BJ (cell line): ENCODE measurements around the gene AMPD2. TPM values are rescaled to one million over a fixed set of nuclear protein-coding genes. Genes with fewer than 3 reads are reported as not detected.
"Not testable (repeated sequence)": the region's sequence is repeated elsewhere in the genome, so short reads cannot be mapped to it uniquely, and the experiment has no call there.

Source experiments
- CTCF ChIA-PET: fragments of 350-600 bp; formaldehyde crosslinking; extraction: SDS; loops from one replicate; lab custom pipeline; 2021; ENCODE audit warnings: antibody characterized with exemption, inconsistent platforms; lab: Yijun Ruan, JAX
- POLR2A ChIA-PET: fragments of 300-600 bp; sonication (Branson Sonifier 250); formaldehyde crosslinking; extraction: SDS; loops from one replicate; lab custom pipeline; 2021; ENCODE audit warnings: antibody characterized with exemption; lab: Charles Lee
- DNase-seq: peaks from one replicate; pipeline ENCODE4 v3.0.0-alpha.2; 2011; ENCODE audit warnings: low read depth
- H3K27me3 ChIP-seq: 2 replicates; pipeline ENCODE4 v1.6.0; 2011; ENCODE audit warnings: low read length; ENCODE audit not compliant: control insufficient read depth, insufficient read depth
- H3K36me3 ChIP-seq: 2 replicates; pipeline ENCODE4 v1.5.1; 2011; ENCODE audit warnings: low read length; ENCODE audit not compliant: control insufficient read depth, insufficient read depth
- H3K4me3 ChIP-seq: 2 replicates; pipeline ENCODE4 v1.5.1; 2011; ENCODE audit warnings: low read depth, mild to moderate bottlenecking, control low read depth, low read length
- polyA plus RNA-seq: library from polyadenylated mRNA; depleted of rRNA; stranded (reverse); fragments of >200 nt; gene quantifications from 2 replicates; pipeline ENCODE4 v1.2.3, GENCODE V29; 2011
- TF ChIP-seq, protein P1 (sequence below): IDR thresholded peaks from 2 replicates; pipeline ENCODE4 v1.5.1; 2011; ENCODE audit warnings: low read depth, mild to moderate bottlenecking, control low read depth, inconsistent platforms, low read length, moderate library complexity; ENCODE audit not compliant: insufficient read depth

The AMPD2 gene
- polyA plus RNA-seq, 1 experiment = 86.9 TPM

DNA sequence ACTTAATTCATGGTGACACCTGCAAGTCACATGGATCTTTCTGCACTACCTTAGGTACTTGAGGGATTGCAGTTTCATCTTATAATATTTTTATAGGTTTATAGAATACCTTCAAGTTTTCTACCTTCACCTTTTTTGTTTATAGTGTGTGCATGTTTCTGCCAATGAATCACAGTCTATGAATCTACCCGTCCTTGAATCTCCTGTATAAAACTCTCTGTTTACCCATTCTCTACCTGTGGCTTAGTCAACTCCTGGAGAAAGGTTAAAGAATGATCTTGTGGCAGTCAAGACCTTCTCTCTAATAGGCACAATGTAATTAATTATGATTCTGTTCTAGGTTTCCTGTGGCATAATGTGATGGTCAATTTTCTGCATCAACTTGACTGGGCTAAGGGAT lies 45.0 kb downstream of the AMPD2 start:
- DNase-seq = no peak
- ChIA-PET POLR2A (no interaction called here), CTCF (no interaction called here)
- no peaks in the 10 kb centered on the region for H3K27me3 ChIP-seq
- no peak overlapping the region for H3K4me3 ChIP-seq
- H3K36me3 ChIP-seq = no peaks in the 10 kb centered on the region
- TF ChIP-seq, protein P1, sequence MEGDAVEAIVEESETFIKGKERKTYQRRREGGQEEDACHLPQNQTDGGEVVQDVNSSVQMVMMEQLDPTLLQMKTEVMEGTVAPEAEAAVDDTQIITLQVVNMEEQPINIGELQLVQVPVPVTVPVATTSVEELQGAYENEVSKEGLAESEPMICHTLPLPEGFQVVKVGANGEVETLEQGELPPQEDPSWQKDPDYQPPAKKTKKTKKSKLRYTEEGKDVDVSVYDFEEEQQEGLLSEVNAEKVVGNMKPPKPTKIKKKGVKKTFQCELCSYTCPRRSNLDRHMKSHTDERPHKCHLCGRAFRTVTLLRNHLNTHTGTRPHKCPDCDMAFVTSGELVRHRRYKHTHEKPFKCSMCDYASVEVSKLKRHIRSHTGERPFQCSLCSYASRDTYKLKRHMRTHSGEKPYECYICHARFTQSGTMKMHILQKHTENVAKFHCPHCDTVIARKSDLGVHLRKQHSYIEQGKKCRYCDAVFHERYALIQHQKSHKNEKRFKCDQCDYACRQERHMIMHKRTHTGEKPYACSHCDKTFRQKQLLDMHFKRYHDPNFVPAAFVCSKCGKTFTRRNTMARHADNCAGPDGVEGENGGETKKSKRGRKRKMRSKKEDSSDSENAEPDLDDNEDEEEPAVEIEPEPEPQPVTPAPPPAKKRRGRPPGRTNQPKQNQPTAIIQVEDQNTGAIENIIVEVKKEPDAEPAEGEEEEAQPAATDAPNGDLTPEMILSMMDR = no peak

DNA sequence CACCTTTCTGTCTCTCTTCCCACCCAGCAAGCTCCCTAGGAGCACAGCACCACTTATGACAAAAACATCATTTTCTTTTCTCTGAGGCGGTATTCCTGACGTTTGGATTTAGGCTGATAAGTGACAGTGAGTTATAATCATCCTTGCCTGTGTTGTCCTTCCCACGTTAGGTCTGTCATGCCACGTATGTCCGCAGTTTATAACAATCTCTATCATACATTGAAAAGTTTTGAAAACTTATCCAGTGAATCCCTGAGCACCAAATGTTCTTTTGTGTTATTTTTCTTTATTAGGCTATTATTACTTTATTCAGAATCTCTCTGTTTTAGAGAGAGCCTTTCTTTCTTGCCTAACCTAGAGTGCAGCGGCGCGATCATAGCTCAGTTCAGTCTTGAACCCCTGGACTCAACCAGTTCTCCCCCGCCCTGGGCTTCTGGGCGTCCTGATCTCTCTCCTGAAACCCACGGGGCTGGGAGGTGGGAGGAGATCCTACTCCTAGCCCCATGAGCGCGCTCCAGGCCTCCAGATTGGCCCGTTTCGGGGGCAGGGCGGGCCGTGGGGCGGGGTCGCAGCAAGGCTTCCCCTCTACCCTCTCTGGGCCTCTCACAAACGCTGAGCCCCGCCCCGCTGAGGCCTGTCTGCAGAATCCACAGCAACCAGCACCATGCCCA lies 48.0 kb downstream of the AMPD2 start, which contains the start of gene GSTM2:
Gene GSTM2, plus strand, starts transcription at position 606 of the 671 bp plus-strand sequence. Its CDS starts 59 bp downstream, at position 665.
- 0 out of 2 replicates have a peak, but pooled peaks cover 3% of the 10 kb centered on the region for H3K36me3 ChIP-seq
- ChIA-PET CTCF (interaction anchor here (0.6 to 1.5 kb wide), 4 partner anchors 16 to 115 kb away, joined by 3 to 7 read pairs (median 4); no protein-coding TSS in a partner anchor), POLR2A (no interaction called here)
- H3K4me3 ChIP-seq = peak within 1 kb of the TSS; percentile 65
- TF ChIP-seq, protein P1 = no peak
- H3K27me3 ChIP-seq = no peaks in the 10 kb centered on the region
- peak; percentile 42 for DNase-seq

DNA sequence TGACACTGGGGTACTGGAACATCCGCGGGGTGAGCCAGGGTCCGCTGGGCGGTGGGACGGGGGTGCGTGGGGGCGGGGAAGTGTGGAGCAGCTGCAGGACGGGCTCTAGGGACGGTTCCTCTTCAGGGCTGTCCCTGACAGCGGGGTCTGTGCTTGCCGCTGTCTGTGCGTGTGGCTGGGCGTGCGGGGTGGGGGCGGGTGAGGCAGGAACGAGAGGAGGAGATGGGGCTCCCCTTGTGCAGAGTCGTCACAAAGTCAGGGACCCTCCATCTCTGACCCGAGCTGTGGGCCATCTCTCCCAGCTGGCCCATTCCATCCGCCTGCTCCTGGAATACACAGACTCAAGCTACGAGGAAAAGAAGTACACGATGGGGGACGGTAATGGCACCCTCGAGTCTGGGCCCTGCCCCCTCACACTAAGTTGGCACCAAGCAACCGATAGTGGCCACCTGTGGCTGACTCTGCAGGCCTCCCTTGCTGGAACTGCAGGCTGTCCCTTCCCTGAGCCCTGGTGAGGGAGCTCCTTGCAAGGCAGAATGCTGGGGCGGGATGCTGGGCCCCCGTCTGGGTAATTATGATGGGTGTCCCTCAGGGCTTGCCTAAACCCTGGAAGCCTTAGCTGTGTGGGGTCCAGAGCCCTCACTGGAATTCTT lies 48.6 kb downstream of the AMPD2 start:
- DNase-seq = no peak
- H3K27me3 ChIP-seq = no peaks in the 10 kb centered on the region
- 0 out of 2 replicates have a peak, but pooled peaks cover 3% of the 10 kb centered on the region for H3K36me3 ChIP-seq
- CTCF ChIA-PET = interaction anchor here (0.8 to 1.5 kb wide), 4 partner anchors 28 to 316 kb away, joined by 3 to 7 read pairs (median 4); partner anchors contain the start of gene AHCYL1
- POLR2A ChIA-PET = no interaction called here
- peak overlapping the region; percentile 65 for H3K4me3 ChIP-seq
- TF ChIP-seq, protein P1 = no peak

DNA sequence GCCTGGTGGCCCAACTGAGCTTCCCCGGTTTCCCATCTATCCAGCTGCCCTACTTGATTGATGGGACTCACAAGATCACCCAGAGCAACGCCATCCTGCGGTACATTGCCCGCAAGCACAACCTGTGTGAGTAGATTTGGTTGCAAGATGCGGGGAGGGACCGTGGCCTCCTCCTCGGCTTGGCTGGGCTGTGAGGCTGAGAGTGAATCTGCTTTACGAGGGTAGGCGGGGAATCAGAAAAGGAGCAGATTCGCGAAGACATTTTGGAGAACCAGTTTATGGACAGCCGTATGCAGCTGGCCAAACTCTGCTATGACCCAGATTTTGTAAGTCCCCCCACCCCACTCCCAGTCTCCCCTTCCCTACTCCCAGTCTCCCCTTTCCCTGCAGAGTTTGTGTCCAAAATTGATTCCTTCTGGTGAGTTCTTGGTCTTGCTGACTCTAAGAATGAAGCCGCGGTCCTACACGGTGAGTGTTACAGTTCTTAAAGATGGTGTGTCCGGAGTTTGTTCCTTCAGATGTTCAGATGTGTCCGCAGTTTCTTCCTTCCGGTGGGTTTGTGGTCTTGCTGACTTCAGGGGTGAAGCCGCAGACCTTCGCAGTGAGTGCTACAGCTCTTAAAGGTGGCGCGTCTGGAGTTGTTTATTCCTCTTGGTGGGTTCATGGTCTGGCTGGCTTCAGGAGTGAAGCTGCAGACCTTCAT lies 49.8 kb downstream of the AMPD2 start:
- DNase-seq = no peak
- TF ChIP-seq, protein P1 = no peak
- ChIA-PET CTCF (interaction anchor here (0.6 kb wide), 1 partner anchor 820 kb away, joined by 3 read pairs; no protein-coding TSS in a partner anchor), POLR2A (no interaction called here)
- Histone ChIP-seq H3K27me3 (no peaks in the 10 kb centered on the region), H3K36me3 (0 out of 2 replicates have a peak, but pooled peaks cover 3% of the 10 kb centered on the region), H3K4me3 (no peak overlapping the region)

DNA sequence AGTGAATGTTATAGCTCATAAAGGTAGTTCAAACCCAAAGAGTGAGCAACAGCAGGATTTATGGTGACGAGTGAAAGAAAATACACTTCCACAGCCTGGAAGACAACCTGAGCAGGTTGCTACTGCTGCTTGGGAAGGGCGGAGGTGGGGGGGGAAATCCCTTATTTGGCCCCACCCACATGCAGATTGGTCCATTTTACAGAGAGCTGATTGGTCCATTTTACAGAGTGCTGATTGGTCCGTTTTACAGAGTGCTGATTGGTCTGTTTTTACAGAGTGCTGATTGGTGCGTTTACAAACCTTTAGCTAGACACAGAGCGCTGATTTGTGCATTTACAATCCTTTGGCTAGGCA lies 50.3 kb downstream of the AMPD2 start:
- POLR2A ChIA-PET, H3K4me3 ChIP-seq, DNase-seq, H3K27me3 ChIP-seq, H3K36me3 ChIP-seq: not testable (repeated sequence)
- CTCF ChIA-PET = interaction anchor here (0.6 kb wide), 1 partner anchor 821 kb away, joined by 3 read pairs; no protein-coding TSS in a partner anchor
